Ishikawa (cell line): Measurements from ENCODE around the gene C1QTNF3.

Source experiments
- CEBPB ChIP-seq: IDR thresholded peaks from 2 replicates; pipeline ENCODE4 v1.6.1; 2012
- CREB1 ChIP-seq: IDR thresholded peaks from 2 replicates; pipeline ENCODE4 v1.6.1; 2012; ENCODE audit warnings: low read depth
- EGR1 ChIP-seq: IDR thresholded peaks from 2 replicates; pipeline ENCODE4 v1.6.1; 2012
- EP300 ChIP-seq: IDR thresholded peaks from 2 replicates; pipeline ENCODE4 v1.6.1; 2012; ENCODE audit warnings: borderline replicate concordance
- FOXM1 ChIP-seq: IDR thresholded peaks from 2 replicates; pipeline ENCODE4 v1.6.1; 2012; ENCODE audit warnings: low read depth, borderline replicate concordance
- MAX ChIP-seq: IDR thresholded peaks from 2 replicates; pipeline ENCODE4 v1.6.1; 2012
- NFIC ChIP-seq: IDR thresholded peaks from 2 replicates; pipeline ENCODE4 v1.6.1; 2012
- RAD21 ChIP-seq: IDR thresholded peaks from 2 replicates; pipeline ENCODE4 v1.6.1; 2012; ENCODE audit warnings: low read depth
- REST ChIP-seq: IDR thresholded peaks from 2 replicates; pipeline ENCODE4 v1.6.1; 2012; ENCODE audit warnings: low read depth, mild to moderate bottlenecking
- TAF1 ChIP-seq: IDR thresholded peaks from 2 replicates; pipeline ENCODE4 v1.6.1; 2012; ENCODE audit warnings: low read depth, mild to moderate bottlenecking
- TCF12 ChIP-seq: IDR thresholded peaks from 2 replicates; pipeline ENCODE4 v1.6.1; 2012; ENCODE audit warnings: low read depth
- TEAD4 ChIP-seq: IDR thresholded peaks from 2 replicates; pipeline ENCODE4 v1.6.1; 2012
- YY1 ChIP-seq: IDR thresholded peaks from 2 replicates; pipeline ENCODE4 v1.6.1; 2012; ENCODE audit warnings: low read depth
- ZBTB7A ChIP-seq: IDR thresholded peaks from 2 replicates; pipeline ENCODE4 v1.6.1; 2012; ENCODE audit warnings: low read depth
- TF ChIP-seq, protein P1 (sequence below): IDR thresholded peaks from 2 replicates; pipeline ENCODE4 v1.6.1; 2012

C1QTNF3 gene

DNA sequence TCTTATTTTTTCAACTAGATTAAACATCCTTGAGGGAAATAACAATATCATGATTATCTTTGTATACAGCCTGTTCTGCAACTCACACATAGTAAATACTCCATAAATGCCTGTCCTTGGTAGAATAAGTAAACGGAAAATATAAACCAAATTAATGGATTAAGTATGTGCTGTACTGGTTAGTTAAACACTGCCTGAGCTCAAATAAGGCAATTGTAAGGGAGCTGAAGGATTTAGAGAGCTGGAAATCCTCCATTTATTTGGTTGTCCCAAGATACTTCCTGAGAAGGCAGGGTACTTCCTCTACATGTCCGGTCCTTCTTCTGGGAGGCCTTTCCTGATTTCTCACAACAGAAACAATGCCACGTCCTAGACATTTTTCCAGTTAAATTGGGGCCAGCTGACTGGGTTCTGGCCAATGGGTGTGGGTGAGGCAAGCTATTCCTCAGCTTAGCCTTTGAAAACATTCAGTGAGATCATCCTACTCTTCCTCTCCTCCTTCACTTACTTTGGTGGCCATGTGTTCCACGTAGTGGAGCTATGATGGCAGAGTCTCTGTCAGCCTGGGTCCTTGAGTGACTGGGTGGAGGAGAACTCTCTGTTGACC is 8.5 kb upstream of the C1QTNF3 start:
- no peak for TF ChIP-seq NFIC
- TF ChIP-seq TAF1: no peak
- no peak for TF ChIP-seq TCF12
- no peak for TF ChIP-seq RAD21
- TF ChIP-seq EP300: no peak
- no peak for TF ChIP-seq EGR1
- no peak for TF ChIP-seq REST
- TF ChIP-seq, protein P1, sequence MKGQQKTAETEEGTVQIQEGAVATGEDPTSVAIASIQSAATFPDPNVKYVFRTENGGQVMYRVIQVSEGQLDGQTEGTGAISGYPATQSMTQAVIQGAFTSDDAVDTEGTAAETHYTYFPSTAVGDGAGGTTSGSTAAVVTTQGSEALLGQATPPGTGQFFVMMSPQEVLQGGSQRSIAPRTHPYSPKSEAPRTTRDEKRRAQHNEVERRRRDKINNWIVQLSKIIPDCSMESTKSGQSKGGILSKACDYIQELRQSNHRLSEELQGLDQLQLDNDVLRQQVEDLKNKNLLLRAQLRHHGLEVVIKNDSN: no peak
- TF ChIP-seq TEAD4: no peak
- no peak for TF ChIP-seq MAX
- TF ChIP-seq FOXM1: no peak

DNA sequence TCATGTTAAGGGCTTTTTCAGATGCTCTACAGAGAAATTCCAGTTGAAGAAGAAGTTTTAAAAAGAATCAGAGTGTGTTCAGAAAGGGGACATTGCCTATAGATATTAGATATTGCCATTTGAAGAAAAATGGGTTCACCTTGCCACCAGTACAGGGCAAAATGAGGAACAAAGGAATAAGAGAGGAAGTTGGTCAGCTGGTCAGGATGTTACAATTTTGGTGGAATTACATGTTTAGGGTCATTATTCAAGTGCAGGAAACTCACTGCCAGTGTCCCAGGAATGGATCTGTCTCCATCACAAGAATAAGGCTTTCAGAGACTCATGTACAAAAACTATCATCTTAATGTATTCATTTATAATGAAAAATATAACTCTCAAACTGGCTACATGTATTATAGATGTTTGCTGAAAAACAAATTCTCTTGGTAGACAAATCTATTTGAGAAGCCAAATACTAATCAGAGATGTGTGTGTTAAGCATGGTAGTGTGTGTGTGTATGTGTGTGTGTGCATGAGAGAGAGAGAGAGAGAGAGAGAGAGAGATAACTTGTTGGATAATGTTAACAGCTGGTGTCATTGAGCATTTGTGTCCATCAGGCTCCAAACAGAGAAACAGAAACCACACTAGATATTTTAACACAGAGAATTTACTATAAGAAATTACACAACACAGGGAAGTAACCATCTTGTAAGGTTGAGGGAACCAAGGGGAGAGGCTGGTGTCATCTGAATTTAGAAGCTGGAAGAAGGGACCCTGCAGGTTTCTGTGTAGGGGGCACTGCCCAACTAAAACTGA is 5.0 kb upstream of the C1QTNF3 start:
- TF ChIP-seq TEAD4 (no peak), TCF12 (no peak), FOXM1 (no peak), CEBPB (no peak), MAX (no peak)
- TF ChIP-seq, protein P1: no peak

DNA sequence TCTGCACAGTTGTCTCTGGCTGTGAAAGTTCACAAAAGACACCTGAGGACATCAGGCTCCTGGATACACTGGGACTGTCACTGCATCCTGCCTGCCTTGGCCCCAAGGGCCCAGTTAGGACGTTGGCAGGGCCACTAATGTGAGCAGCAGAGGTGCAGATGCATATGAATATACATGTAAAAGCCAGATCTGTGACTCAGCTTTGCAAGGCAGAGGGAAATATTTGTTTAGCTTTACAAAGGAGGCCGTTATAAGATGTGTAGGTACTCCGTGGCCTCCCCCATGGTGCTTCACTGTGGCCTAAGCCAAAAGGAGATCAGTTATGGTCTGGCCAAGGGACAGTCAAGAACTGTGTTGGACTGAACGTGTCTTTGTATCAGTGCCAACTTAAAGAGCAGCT is 4.1 kb upstream of the C1QTNF3 start:
- TF ChIP-seq CEBPB: no peak
- TF ChIP-seq EP300: no peak

DNA sequence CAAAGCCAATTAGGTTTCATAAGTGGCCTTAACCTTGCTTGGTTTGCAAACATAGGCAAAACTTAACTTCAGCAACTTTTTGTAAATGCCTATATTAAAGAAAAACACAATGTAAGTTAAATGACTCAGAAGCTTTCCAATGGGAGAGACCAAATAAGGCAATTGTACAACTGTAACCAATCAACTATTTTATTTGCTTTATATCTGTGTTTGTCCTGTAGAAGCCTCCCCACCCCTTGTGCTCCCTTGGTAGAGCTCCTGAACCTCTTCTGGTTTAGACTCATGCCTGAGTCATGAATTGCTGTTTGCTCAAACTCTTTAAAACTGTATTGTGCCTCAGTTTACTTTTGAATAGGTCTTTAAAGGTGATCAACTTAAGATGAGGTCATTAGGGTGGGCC is 3.0 kb upstream of the C1QTNF3 start:
- TF ChIP-seq RAD21 (no peak), REST (no peak), ZBTB7A (no peak), EP300 (no peak), CEBPB (no peak)

- TF ChIP-seq RAD21 (no peak), TAF1 (no peak), CREB1 (no peak), REST (no peak), TCF12 (no peak), EGR1 (no peak), NFIC (no peak), YY1 (no peak), EP300 (no peak), ZBTB7A (no peak), FOXM1 (no peak), TEAD4 (no peak)
- TF ChIP-seq, protein P1: no peak
Measured at GRCh38 chr5:34045023-34045422, 2.0 kb upstream of the C1QTNF3 start.
